Measurements from ENCODE around the gene ABHD5. TPM values are rescaled to one million over a fixed set of nuclear protein-coding genes. Genes with fewer than 3 reads are reported as not detected.

ABHD5 gene
- total RNA-seq, 1 experiment from 2014 or later = 29.5 TPM

GRCh38 chr3:43760938-43761337, 70.2 kb downstream of the ABHD5 start:
- Histone ChIP-seq H3F3A (ENCODE audit: low read length, unreplicated experiment) (no peaks in the 10 kb centered on the region), H3K4me2 (ENCODE audit: low read length) (no peak overlapping the region), H3K9ac (ENCODE audit: low read length) (no peak overlapping the region), H3K27ac (ENCODE audit: low read length) (no peak overlapping the region), H3K4me3 (ENCODE audit: low read length) (no peak overlapping the region), H3K27me3 (ENCODE audit: low read length) (no peaks in the 10 kb centered on the region), H3K36me3 (ENCODE audit: low read depth, low read length) (no peaks in the 10 kb centered on the region), H3K9me2 (replicated peaks; ENCODE audit: low read length) (no peaks in the 10 kb centered on the region), H3K4me1 (ENCODE audit: insufficient read depth, low read length) (peaks cover 33% of the 10 kb centered on the region), H4K20me1 (ENCODE audit: low read length) (no peaks in the 10 kb centered on the region), H2AFZ (ENCODE audit: low read length) (no peak overlapping the region), H3K79me2 (ENCODE audit: low read length) (no peaks in the 10 kb centered on the region), H3K9me3 (ENCODE audit: low read length) (no peaks in the 10 kb centered on the region)
- ATAC-seq (no peak), DNase-seq (no peak)
- no TSS peak for BruUV-seq (replicated peaks)
- ChIA-PET POLR2A (ENCODE audit: unreplicated experiment) (no interaction called here), CTCF (no interaction called here)
- no peak for TF ChIP-seq CTCF (conservative IDR thresholded peaks at IDR 0.05; ENCODE audit: low read depth, low read length)
- TF ChIP-seq EZH2phosphoT487 (IDR thresholded peaks at IDR 0.05; ENCODE audit: borderline replicate concordance, low read length) = no peak
- TF ChIP-seq EZH2 (IDR thresholded peaks at IDR 0.05; ENCODE audit: low read length, unreplicated experiment) = no peak
- intact Hi-C loops (cut with micrococcal nuclease) = no loop called here

GRCh38 chr3:43762451-43762850, 71.7 kb downstream of the ABHD5 start:
- Histone ChIP-seq H2AFZ (ENCODE audit: low read length) (no peak overlapping the region), H3K27ac (ENCODE audit: low read length) (no peak overlapping the region), H3K9me2 (replicated peaks; ENCODE audit: low read length) (no peaks in the 10 kb centered on the region), H3K9me3 (ENCODE audit: low read length) (no peaks in the 10 kb centered on the region), H3K27me3 (ENCODE audit: low read length) (no peaks in the 10 kb centered on the region), H3K4me3 (ENCODE audit: low read length) (no peak overlapping the region), H3K79me2 (ENCODE audit: low read length) (no peaks in the 10 kb centered on the region), H3K9ac (ENCODE audit: low read length) (no peak overlapping the region), H3K36me3 (ENCODE audit: low read depth, low read length) (no peaks in the 10 kb centered on the region), H3K4me2 (ENCODE audit: low read length) (no peak overlapping the region), H4K20me1 (ENCODE audit: low read length) (no peaks in the 10 kb centered on the region), H3F3A (ENCODE audit: low read length, unreplicated experiment) (no peaks in the 10 kb centered on the region), H3K4me1 (ENCODE audit: insufficient read depth, low read length) (peaks cover 48% of the 10 kb centered on the region)
- intact Hi-C loops (cut with micrococcal nuclease) = no loop called here
- TF ChIP-seq EZH2 (IDR thresholded peaks at IDR 0.05; ENCODE audit: low read length, unreplicated experiment) = no peak
- TF ChIP-seq CTCF (conservative IDR thresholded peaks at IDR 0.05; ENCODE audit: low read depth, low read length) = no peak
- TF ChIP-seq EZH2phosphoT487 (IDR thresholded peaks at IDR 0.05; ENCODE audit: borderline replicate concordance, low read length) = no peak
- BruUV-seq (replicated peaks) = no TSS peak
- ChIA-PET POLR2A (ENCODE audit: unreplicated experiment) (no interaction called here), CTCF (no interaction called here)
- DNase-seq (no peak), ATAC-seq (no peak)

GRCh38 chr3:43764056-43764455, 73.3 kb downstream of the ABHD5 start:
- intact Hi-C loops (cut with micrococcal nuclease) = no loop called here
- TF ChIP-seq EZH2 (IDR thresholded peaks at IDR 0.05; ENCODE audit: low read length, unreplicated experiment) (no peak), CTCF (conservative IDR thresholded peaks at IDR 0.05; ENCODE audit: low read depth, low read length) (no peak), EZH2phosphoT487 (IDR thresholded peaks at IDR 0.05; ENCODE audit: borderline replicate concordance, low read length) (no peak)
- DNase-seq (no peak), ATAC-seq (no peak)
- CTCF ChIA-PET = no interaction called here
- Histone ChIP-seq H4K20me1 (ENCODE audit: low read length) (no peaks in the 10 kb centered on the region), H3K4me1 (ENCODE audit: insufficient read depth, low read length) (peaks cover 54% of the 10 kb centered on the region), H3F3A (ENCODE audit: low read length, unreplicated experiment) (no peaks in the 10 kb centered on the region), H3K27me3 (ENCODE audit: low read length) (no peaks in the 10 kb centered on the region), H2AFZ (ENCODE audit: low read length) (no peak overlapping the region), H3K4me2 (ENCODE audit: low read length) (no peak overlapping the region), H3K9me2 (replicated peaks; ENCODE audit: low read length) (no peaks in the 10 kb centered on the region), H3K79me2 (ENCODE audit: low read length) (no peaks in the 10 kb centered on the region), H3K4me3 (ENCODE audit: low read length) (no peak overlapping the region), H3K36me3 (ENCODE audit: low read depth, low read length) (no peaks in the 10 kb centered on the region), H3K27ac (ENCODE audit: low read length) (no peak overlapping the region), H3K9ac (ENCODE audit: low read length) (no peak overlapping the region), H3K9me3 (ENCODE audit: low read length) (no peaks in the 10 kb centered on the region)
- BruUV-seq (replicated peaks) = no TSS peak
- POLR2A ChIA-PET (ENCODE audit: unreplicated experiment) = no interaction called here
